ENCODE results near the gene ABR. TPM values are rescaled to one million over a fixed set of nuclear protein-coding genes. Genes with fewer than 3 reads are reported as not detected.

ABR gene
- total and polyA plus RNA-seq, 2 donors from 2014 or later, result 18.7 to 116 TPM

GRCh38 chr17:1096215-1096614 lies 83.6 kb downstream of the ABR start:
- Histone ChIP-seq H3K27ac (ENCODE audit: low read depth in 2 of 2, low read length in 2 of 2) (no peak overlapping the region), H3K9me3 (ENCODE audit: control insufficient read depth in 2 of 3, insufficient read depth in 1 of 3, low read length in 3 of 3) (no peaks in the 10 kb centered on the region), H3K4me1 (ENCODE audit: control insufficient read depth in 2 of 3, insufficient read depth in 2 of 3, low read depth in 1 of 3, low read length in 3 of 3) (no peaks in the 10 kb centered on the region), H3K9ac (ENCODE audit: low read length in 3 of 3) (no peak overlapping the region), H3K36me3 (ENCODE audit: control insufficient read depth in 2 of 3, insufficient read depth in 3 of 3, low read length in 3 of 3) (no peaks in the 10 kb centered on the region), H3K27me3 (ENCODE audit: control insufficient read depth, insufficient read depth, low read length) (no peaks in the 10 kb centered on the region), H3K4me3 (ENCODE audit: low read length in 3 of 3) (no peak overlapping the region)
- intact Hi-C loops (cut with DNase I), result no loop called here
- no peak for FAIRE-seq
- TF ChIP-seq, protein P1, sequence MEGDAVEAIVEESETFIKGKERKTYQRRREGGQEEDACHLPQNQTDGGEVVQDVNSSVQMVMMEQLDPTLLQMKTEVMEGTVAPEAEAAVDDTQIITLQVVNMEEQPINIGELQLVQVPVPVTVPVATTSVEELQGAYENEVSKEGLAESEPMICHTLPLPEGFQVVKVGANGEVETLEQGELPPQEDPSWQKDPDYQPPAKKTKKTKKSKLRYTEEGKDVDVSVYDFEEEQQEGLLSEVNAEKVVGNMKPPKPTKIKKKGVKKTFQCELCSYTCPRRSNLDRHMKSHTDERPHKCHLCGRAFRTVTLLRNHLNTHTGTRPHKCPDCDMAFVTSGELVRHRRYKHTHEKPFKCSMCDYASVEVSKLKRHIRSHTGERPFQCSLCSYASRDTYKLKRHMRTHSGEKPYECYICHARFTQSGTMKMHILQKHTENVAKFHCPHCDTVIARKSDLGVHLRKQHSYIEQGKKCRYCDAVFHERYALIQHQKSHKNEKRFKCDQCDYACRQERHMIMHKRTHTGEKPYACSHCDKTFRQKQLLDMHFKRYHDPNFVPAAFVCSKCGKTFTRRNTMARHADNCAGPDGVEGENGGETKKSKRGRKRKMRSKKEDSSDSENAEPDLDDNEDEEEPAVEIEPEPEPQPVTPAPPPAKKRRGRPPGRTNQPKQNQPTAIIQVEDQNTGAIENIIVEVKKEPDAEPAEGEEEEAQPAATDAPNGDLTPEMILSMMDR (IDR thresholded peaks at IDR 0.05; ENCODE audit: borderline replicate concordance, extremely low read depth, insufficient read depth), result no peak
- DNase-seq, result no peak

DNA sequence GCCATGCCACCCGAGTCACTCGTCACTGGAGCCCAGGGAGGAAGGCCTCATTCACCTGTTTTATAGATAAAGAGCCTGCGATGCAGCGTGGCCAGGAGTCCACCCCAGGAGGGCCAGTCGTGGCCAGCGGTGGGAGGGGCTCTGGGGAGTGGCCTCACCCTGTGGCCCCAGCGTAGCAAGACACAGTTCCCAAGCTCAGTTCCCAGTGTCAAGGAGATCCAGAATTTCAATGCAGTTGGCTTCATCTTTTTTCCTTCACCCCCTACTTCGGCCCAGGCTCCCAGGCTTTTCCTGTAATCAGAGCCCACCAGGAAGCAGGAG lies 84.0 kb downstream of the ABR start:
- TF ChIP-seq, protein P1 (IDR thresholded peaks at IDR 0.05; ENCODE audit: borderline replicate concordance, extremely low read depth, insufficient read depth), result no peak
- Histone ChIP-seq H3K27ac (ENCODE audit: low read depth in 2 of 2, low read length in 2 of 2) (no peak overlapping the region), H3K9ac (ENCODE audit: low read length in 3 of 3) (no peak overlapping the region)

DNA sequence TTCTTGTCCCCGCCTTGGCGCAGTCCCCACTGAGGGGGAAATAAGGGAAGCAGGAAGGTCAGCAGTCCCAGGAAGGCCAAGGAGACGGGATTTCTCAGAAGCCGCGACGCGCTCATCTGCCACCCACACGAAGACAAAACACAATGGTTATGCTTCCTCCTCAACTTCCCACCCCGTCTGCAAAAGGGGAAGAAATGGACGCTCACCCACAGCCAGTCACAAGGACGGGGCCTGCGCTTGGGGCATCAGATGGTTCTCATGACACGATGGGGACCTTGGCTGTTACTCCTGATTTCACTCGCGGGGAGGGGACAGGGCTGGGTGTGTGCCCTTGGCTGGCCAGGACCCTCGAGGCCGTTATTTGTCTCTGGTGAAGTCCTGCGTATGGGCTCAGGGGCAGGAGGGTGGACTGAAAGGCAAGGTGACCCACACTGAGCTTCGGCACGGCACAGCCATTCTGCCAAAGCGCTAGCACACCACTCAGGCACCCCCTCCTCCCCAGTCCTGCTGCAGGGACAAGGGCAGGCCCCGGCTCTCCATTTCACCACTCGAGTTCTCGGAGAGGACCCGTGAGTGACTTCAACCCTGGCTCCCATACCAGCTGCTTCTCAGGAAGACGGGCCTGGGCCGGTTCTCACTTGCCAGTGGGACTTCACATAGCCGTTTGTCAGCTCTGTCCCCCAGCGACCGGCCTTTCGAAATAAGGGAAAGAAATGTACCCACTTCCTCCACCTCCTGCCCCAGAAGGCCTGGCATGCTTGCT lies 84.5 kb downstream of the ABR start:
- H3K9me3 ChIP-seq (ENCODE audit: control insufficient read depth in 2 of 3, insufficient read depth in 1 of 3, low read length in 3 of 3), result no peaks in the 10 kb centered on the region
- H3K4me1 ChIP-seq (ENCODE audit: control insufficient read depth in 2 of 3, insufficient read depth in 2 of 3, low read depth in 1 of 3, low read length in 3 of 3), result no peaks in the 10 kb centered on the region
- no peak overlapping the region for H3K4me3 ChIP-seq (ENCODE audit: low read length in 3 of 3)
- FAIRE-seq, result no peak
- intact Hi-C loops (cut with DNase I), result no loop called here
- H3K36me3 ChIP-seq (ENCODE audit: control insufficient read depth in 2 of 3, insufficient read depth in 3 of 3, low read length in 3 of 3), result no peaks in the 10 kb centered on the region
- TF ChIP-seq, protein P1 (IDR thresholded peaks at IDR 0.05; ENCODE audit: borderline replicate concordance, extremely low read depth, insufficient read depth), result no peak
- no peaks in the 10 kb centered on the region for H3K27me3 ChIP-seq (ENCODE audit: control insufficient read depth, insufficient read depth, low read length)
- no peak for DNase-seq
- no peak overlapping the region for H3K27ac ChIP-seq (ENCODE audit: low read depth in 2 of 2, low read length in 2 of 2)
- H3K9ac ChIP-seq (ENCODE audit: low read length in 3 of 3), result no peak overlapping the region

More for the DNA sequence above, 84.0 kb downstream of the ABR start:
- H3K4me1 ChIP-seq (ENCODE audit: control insufficient read depth in 2 of 3, insufficient read depth in 2 of 3, low read depth in 1 of 3, low read length in 3 of 3), result no peaks in the 10 kb centered on the region
- H3K4me3 ChIP-seq (ENCODE audit: low read length in 3 of 3), result no peak overlapping the region
- DNase-seq (no peak), FAIRE-seq (no peak)
- intact Hi-C loops (cut with DNase I), result no loop called here
- no peaks in the 10 kb centered on the region for H3K27me3 ChIP-seq (ENCODE audit: control insufficient read depth, insufficient read depth, low read length)
- H3K36me3 ChIP-seq (ENCODE audit: control insufficient read depth in 2 of 3, insufficient read depth in 3 of 3, low read length in 3 of 3), result no peaks in the 10 kb centered on the region
- H3K9me3 ChIP-seq (ENCODE audit: control insufficient read depth in 2 of 3, insufficient read depth in 1 of 3, low read length in 3 of 3), result no peaks in the 10 kb centered on the region

- DNase-seq (no peak), FAIRE-seq (no peak)
- Histone ChIP-seq H3K4me3 (ENCODE audit: low read length in 3 of 3) (no peak overlapping the region), H3K4me1 (ENCODE audit: control insufficient read depth in 2 of 3, insufficient read depth in 2 of 3, low read depth in 1 of 3, low read length in 3 of 3) (no peaks in the 10 kb centered on the region), H3K9ac (ENCODE audit: low read length in 3 of 3) (no peak overlapping the region), H3K27ac (ENCODE audit: low read depth in 2 of 2, low read length in 2 of 2) (no peak overlapping the region), H3K27me3 (ENCODE audit: control insufficient read depth, insufficient read depth, low read length) (no peaks in the 10 kb centered on the region), H3K9me3 (ENCODE audit: control insufficient read depth in 2 of 3, insufficient read depth in 1 of 3, low read length in 3 of 3) (no peaks in the 10 kb centered on the region), H3K36me3 (ENCODE audit: control insufficient read depth in 2 of 3, insufficient read depth in 3 of 3, low read length in 3 of 3) (no peaks in the 10 kb centered on the region)
- TF ChIP-seq, protein P1 (IDR thresholded peaks at IDR 0.05; ENCODE audit: borderline replicate concordance, extremely low read depth, insufficient read depth), result no peak
- intact Hi-C loops (cut with DNase I), result no loop called here
These were observed 85.2 kb downstream of the ABR start for GRCh38 chr17:1094591-1094990.
